ENCODE results near the gene PTPRG.

Gene PTPRG

GRCh38 chr3:61600195-61600594 is 38.8 kb downstream of the PTPRG start:
- TF ChIP-seq CTCF (IDR thresholded peaks at IDR 0.05; ENCODE audit: low read depth, low read length, missing control alignments), result no peak

DNA sequence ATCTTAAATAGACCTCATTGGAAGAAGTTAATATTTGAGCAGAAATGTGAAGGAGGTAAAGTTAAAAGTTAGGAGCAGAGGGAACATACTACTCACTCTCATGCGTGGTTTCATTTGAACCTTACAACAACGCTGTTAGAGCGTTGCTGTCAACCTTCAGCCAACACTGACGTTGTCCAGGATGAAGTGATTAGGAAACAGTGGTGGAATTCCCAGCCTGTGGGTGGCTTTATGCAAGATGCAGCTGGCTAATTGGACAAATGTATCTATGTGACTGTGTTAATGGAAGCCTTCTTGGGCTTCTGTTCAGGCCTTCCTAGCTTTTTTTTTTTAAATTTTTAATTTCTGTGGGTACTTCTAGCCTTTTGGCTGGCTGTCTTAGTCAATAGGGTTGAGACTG is 40.5 kb downstream of the PTPRG start:
- in situ Hi-C loops (cut with HindIII; ENCODE audit: low sequenced_read_pairs), result no loop called here
- TF ChIP-seq CTCF (IDR thresholded peaks at IDR 0.05; ENCODE audit: low read depth, low read length, missing control alignments), result no peak
- no peak overlapping the region for H3K4me3 ChIP-seq (ENCODE audit: low read depth, low read length)
- no peak for DNase-seq (ENCODE audit: low read depth)

More at GRCh38 chr3:61600195-61600594, 38.8 kb downstream of the PTPRG start:
- H3K4me3 ChIP-seq (ENCODE audit: low read depth, low read length), result no peak overlapping the region
- DNase-seq (ENCODE audit: low read depth), result no peak
- in situ Hi-C loops (cut with HindIII; ENCODE audit: low sequenced_read_pairs), result no loop called here

DNA sequence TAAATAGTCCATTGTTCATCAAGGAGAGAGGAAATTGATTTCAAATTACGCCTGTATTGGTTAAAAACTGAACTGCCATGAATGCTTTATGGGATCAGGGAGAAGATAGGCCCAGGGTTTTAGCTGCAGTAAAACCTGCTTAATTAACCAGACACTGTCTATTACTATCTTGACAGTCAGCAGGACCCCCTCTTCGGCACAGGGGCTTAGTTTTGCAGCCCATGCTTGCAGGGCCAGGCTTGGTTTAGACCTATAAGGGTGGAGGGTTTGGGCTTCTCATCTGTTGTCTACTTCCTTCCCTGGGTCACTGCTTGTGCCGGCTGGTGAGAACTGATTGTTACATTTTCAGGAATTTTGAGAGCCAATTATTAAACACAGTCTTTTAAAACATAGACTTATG is 41.1 kb downstream of the PTPRG start:
- no peak for TF ChIP-seq CTCF (IDR thresholded peaks at IDR 0.05; ENCODE audit: low read depth, low read length, missing control alignments)
- H3K4me3 ChIP-seq (ENCODE audit: low read depth, low read length), result no peak overlapping the region
- in situ Hi-C loops (cut with HindIII; ENCODE audit: low sequenced_read_pairs), result no loop called here
- DNase-seq (ENCODE audit: low read depth), result no peak

DNA sequence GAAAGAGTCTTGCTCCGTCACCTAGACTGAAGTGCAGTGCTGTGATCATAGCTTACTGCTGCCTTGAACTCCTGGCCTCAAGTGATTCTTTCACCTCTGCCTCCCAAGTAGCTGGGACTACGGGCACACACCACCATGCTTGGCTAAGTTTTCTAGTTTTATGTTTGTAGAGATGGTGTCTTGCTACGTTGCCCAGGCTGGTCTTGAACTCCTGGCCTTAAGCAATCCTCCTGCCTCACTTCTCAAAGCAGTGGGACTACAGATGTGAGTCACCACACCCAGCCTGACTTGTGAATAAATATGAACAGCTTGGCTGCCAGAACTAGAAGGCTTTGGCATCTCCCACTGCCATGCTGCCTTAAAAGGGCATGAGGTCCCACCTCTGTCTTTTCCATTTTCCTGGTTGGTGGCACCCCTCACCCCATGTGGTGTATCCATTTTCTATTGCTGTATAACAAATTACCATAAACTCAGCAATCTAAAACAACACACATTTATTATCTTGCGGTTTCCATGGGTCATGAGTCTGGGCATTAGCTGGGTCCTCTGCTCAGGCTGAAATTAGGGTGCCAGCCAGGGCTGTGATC is 44.3 kb downstream of the PTPRG start:
- TF ChIP-seq CTCF (IDR thresholded peaks at IDR 0.05; ENCODE audit: low read depth, low read length, missing control alignments), result no peak
- H3K4me3 ChIP-seq (ENCODE audit: low read depth, low read length), result no peak overlapping the region
- in situ Hi-C loops (cut with HindIII; ENCODE audit: low sequenced_read_pairs), result no loop called here
- DNase-seq (ENCODE audit: low read depth), result no peak

DNA sequence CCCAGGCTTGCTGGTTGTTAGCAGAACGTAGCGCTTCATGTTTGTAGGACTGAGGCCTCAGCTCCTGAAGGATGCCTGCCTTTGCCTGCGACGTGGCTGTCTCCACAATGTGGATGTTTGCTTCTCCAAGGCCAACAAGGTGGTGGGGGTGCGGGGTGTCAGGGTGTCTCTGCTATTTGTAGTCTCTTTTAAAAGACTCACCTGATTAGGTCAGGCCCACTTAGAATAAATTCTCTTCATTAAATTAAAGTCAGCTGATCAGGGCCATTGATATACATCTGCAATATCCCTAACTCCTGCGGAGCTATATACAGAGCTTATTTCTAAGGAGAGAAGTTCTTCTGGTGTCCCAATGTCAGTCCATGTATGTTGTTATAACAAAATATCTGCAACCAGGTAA is 44.8 kb downstream of the PTPRG start:
- no peak for TF ChIP-seq CTCF (IDR thresholded peaks at IDR 0.05; ENCODE audit: low read depth, low read length, missing control alignments)
- in situ Hi-C loops (cut with HindIII; ENCODE audit: low sequenced_read_pairs), result no loop called here
- no peak overlapping the region for H3K4me3 ChIP-seq (ENCODE audit: low read depth, low read length)
- DNase-seq (ENCODE audit: low read depth), result no peak

- DNase-seq (ENCODE audit: low read depth), result no peak
- TF ChIP-seq CTCF (IDR thresholded peaks at IDR 0.05; ENCODE audit: low read depth, low read length, missing control alignments), result no peak
- in situ Hi-C loops (cut with HindIII; ENCODE audit: low sequenced_read_pairs), result no loop called here
- H3K4me3 ChIP-seq (ENCODE audit: low read depth, low read length), result no peak overlapping the region
These were observed 46.7 kb downstream of the PTPRG start for GRCh38 chr3:61608072-61608471.

Measured in astrocyte of the cerebellum (primary cell).